ENCODE results near the gene KCNQ2.

DNA sequence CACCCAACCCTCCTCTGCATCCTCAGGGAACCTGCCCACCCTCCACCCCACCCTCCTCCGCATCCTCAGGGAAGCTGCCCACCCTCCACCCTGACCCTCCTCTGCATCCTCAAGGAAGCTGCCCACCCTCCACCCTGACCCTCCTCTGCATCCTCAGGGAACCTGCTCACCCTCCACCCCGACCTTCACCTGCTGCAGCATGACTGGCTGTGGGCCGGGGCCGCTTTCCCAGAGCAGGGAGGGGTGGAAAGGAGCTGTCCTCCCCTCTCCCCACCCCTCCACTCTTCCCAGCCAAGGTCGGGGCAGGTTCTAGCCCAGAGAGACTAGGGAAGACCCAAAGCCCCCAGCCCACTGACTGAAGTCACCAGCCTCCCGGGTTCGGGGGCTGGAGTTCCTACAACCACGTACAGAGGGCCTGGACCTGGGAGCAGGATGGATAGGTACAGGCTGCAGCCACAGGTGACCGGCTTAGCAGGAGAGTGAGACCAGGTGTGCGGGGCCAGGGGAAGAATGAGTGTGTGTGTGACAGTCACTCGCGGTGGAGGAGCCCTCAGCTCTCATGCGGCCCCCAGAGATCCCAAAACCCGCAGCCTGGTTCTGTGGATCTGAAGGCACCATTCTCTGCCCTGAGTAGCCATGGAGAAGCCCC is 14.8 kb upstream of the KCNQ2 start:
- TF ChIP-seq CTCF (IDR thresholded peaks at IDR 0.05) = no peak
- TF ChIP-seq EZH2 (IDR thresholded peaks at IDR 0.05) = no peak
